Posterior vena cava (tissue), 2 donors: ENCODE results near the gene TANC2. TPM values are rescaled to one million over a fixed set of nuclear protein-coding genes. Genes with fewer than 3 reads are reported as not detected.

ENCODE experiments used
- DNase-seq: peaks from one replicate; pipeline ENCODE4 v3.0.0-alpha.2; 2020; ENCODE audit warnings: low spot score
- intact Hi-C, 2 donors: fragments of 100-400 bp; cut with DNase I; formaldehyde crosslinking; loops; one replicate each; pipeline versions ENCODE4 v1.14.1 to v1.14.2; 2022 to 2023
- microRNA-seq, 2 donors: library from miRNA; unstranded; fragments of <30 nt; microRNA quantifications; one replicate each; pipeline ENCODE4 v1.2.0, GENCODE V29; 2020 to 2021; ENCODE audit warnings: borderline microRNAs expressed in 2 of 2
- total RNA-seq, 2 donors: library from RNA; stranded (reverse); fragmentation: NEBNext Ultra II Directional; extraction: Animal tissue kit (Norgen Biotek cat#: 25700); gene quantifications; one replicate each; pipeline ENCODE4 v1.2.1, GENCODE V29; 2021
- donor health status: DM: yes; HTN: yes; CAD: no.
- donor health status: DM: yes; HTN: yes; CAD: no.

TANC2 gene
- total RNA-seq, 2 donors from 2014 or later, result 24.9 to 36.1 TPM

GRCh38 chr17:62995377-62995885, 29.4 kb downstream of the TANC2 start:
- DNase-seq, result no peak
- intact Hi-C loops, result no loop called here

- intact Hi-C loops, result no loop called here
- DNase-seq, result no peak
Measured at GRCh38 chr17:62996221-62996620, 30.2 kb downstream of the TANC2 start.

- intact Hi-C loops, result no loop called here
- no peak for DNase-seq
Measured at GRCh38 chr17:62998166-62998565, 32.1 kb downstream of the TANC2 start.

- DNase-seq, result no peak
- intact Hi-C loops, result no loop called here
Measured at GRCh38 chr17:62998665-62999393, 32.8 kb downstream of the TANC2 start.

- no peak for DNase-seq
- intact Hi-C loops, result no loop called here
Measured at GRCh38 chr17:62999736-63000135, 33.7 kb downstream of the TANC2 start.

- DNase-seq, result no peak
- intact Hi-C loops, result no loop called here
Measured at GRCh38 chr17:63001689-63002394, 35.8 kb downstream of the TANC2 start.

- DNase-seq, result no peak
- intact Hi-C loops, result no loop called here
Measured at GRCh38 chr17:63002625-63003024, 36.6 kb downstream of the TANC2 start.

- DNase-seq, result no peak
- intact Hi-C loops, result no loop called here
Measured at GRCh38 chr17:63015824-63016223, 49.8 kb downstream of the TANC2 start.

Small RNA genes within 50 kb of the gene (microRNA-seq; reads per million reads assigned to microRNA genes)
- 0 reads per million in 2 donors for gene MIR633

Other genes starting within 250 kb of the TANC2 start
- not detected for gene MARCHF10, start 157.9 kb upstream of the TANC2 start, total RNA-seq